Astrocyte (in vitro differentiated cells and primary cell): Measurements from ENCODE around the gene CEP128. TPM values are rescaled to one million over a fixed set of nuclear protein-coding genes. Genes with fewer than 3 reads are reported as not detected.
A peak's percentile ranks its signal among the peaks of the same experiment; 100 is the strongest.

Source experiments
- DNase-seq: peaks from one replicate; pipeline ENCODE4 v3.0.0-alpha.2; 2010; ENCODE audit warnings: low read depth
- FAIRE-seq: peaks from 2 replicates; lab custom pipeline; 2011; peaks lifted over from hg19 to GRCh38; lab: Jason Lieb, UNC
- H2AFZ ChIP-seq: 2 replicates; pipeline ENCODE4 v1.6.0; 2012; ENCODE audit warnings: low read depth, low read length, inconsistent platforms
- H3K27ac ChIP-seq: 2 replicates; pipeline ENCODE4 v1.5.1; 2011; ENCODE audit warnings: low read depth, low read length, inconsistent platforms
- H3K27me3 ChIP-seq: 2 replicates; pipeline ENCODE4 v1.6.0; 2011; ENCODE audit warnings: low read length, inconsistent platforms; ENCODE audit not compliant: insufficient read depth
- H3K36me3 ChIP-seq: 2 replicates; pipeline ENCODE4 v1.5.1; 2011; ENCODE audit warnings: low read length, inconsistent platforms; ENCODE audit not compliant: insufficient read depth
- H3K4me1 ChIP-seq: 2 replicates; pipeline ENCODE4 v1.5.1; 2011; ENCODE audit warnings: low read length, inconsistent platforms; ENCODE audit not compliant: insufficient read depth
- H3K4me2 ChIP-seq: 2 replicates; pipeline ENCODE4 v1.6.0; 2012; ENCODE audit warnings: low read length, inconsistent platforms
- H3K4me3 ChIP-seq: 2 replicates; pipeline ENCODE4 v1.5.1; 2011; ENCODE audit warnings: low read depth, mild to moderate bottlenecking, low read length, inconsistent platforms; ENCODE audit not compliant: insufficient read depth
- H3K79me2 ChIP-seq: 2 replicates; pipeline ENCODE4 v1.6.0; 2012; ENCODE audit warnings: mild to moderate bottlenecking, low read length, inconsistent platforms; ENCODE audit not compliant: insufficient read depth
- H3K9ac ChIP-seq: 2 replicates; pipeline ENCODE4 v1.6.0; 2012; ENCODE audit warnings: mild to moderate bottlenecking, low read length, inconsistent platforms
- H3K9me3 ChIP-seq: 2 replicates; pipeline ENCODE4 v1.5.1; 2012; ENCODE audit warnings: low read depth, mild to moderate bottlenecking, low read length, inconsistent platforms; ENCODE audit not compliant: insufficient read depth
- H4K20me1 ChIP-seq: 2 replicates; pipeline ENCODE4 v1.6.0; 2012; ENCODE audit warnings: low read length, inconsistent platforms; ENCODE audit not compliant: insufficient read depth
- H3K27ac Mint-ChIP-seq: one replicate; pipeline ENCODE4 v1.8.0; 2021; ENCODE audit warnings: mild to moderate bottlenecking, mixed read lengths; ENCODE audit not compliant: unreplicated experiment
- H3K27me3 Mint-ChIP-seq: one replicate; pipeline ENCODE4 v1.8.0; 2021; ENCODE audit warnings: low read depth, mixed read lengths; ENCODE audit not compliant: unreplicated experiment
- H3K36me3 Mint-ChIP-seq: one replicate; pipeline ENCODE4 v1.8.0; 2021; ENCODE audit warnings: low read depth, mixed read lengths; ENCODE audit not compliant: unreplicated experiment
- H3K4me1 Mint-ChIP-seq: one replicate; pipeline ENCODE4 v1.8.0; 2021; ENCODE audit warnings: low read depth, mixed read lengths; ENCODE audit not compliant: unreplicated experiment
- H3K4me3 Mint-ChIP-seq: one replicate; pipeline ENCODE4 v1.8.0; 2021; ENCODE audit warnings: mild to moderate bottlenecking, moderate library complexity, mixed read lengths; ENCODE audit not compliant: unreplicated experiment
- H3K9me3 Mint-ChIP-seq: one replicate; pipeline ENCODE4 v1.8.0; 2021; ENCODE audit warnings: mild to moderate bottlenecking, mixed read lengths; ENCODE audit not compliant: unreplicated experiment
- CTCF ChIP-seq: IDR thresholded peaks from 2 replicates; pipeline ENCODE4 v1.5.1; 2011; ENCODE audit warnings: low read depth, mild to moderate bottlenecking, inconsistent platforms, low read length, moderate library complexity; ENCODE audit not compliant: insufficient read depth
- EZH2 ChIP-seq: IDR thresholded peaks from 2 replicates; pipeline ENCODE4 v1.6.1; 2012; ENCODE audit warnings: mild to moderate bottlenecking, low read length, inconsistent platforms; ENCODE audit not compliant: insufficient read depth
- total RNA-seq: library from RNA; stranded (reverse); gene quantifications from 2 replicates; pipeline ENCODE4 v1.2.1, GENCODE V29; 2021

The CEP128 gene
- total RNA-seq, 1 donor from 2014 or later: 6.4 TPM

- Histone ChIP-seq H3K27me3 (no peaks in the 10 kb centered on the region), H3K27ac (no peak overlapping the region), H3K4me2 (no peak overlapping the region), H3K4me1 (peaks cover 10% of the 10 kb centered on the region), H3K9me3 (no peaks in the 10 kb centered on the region), H3K36me3 (no peaks in the 10 kb centered on the region), H2AFZ (no peak overlapping the region), H3K4me3 (no peak overlapping the region), H3K9ac (no peak overlapping the region), H3K79me2 (no peaks in the 10 kb centered on the region), H4K20me1 (no peaks in the 10 kb centered on the region)
- FAIRE-seq: peak; percentile 55
- Mint-ChIP-seq H3K4me1 (peaks cover 12% of the 10 kb centered on the region), H3K4me3 (no peak overlapping the region), H3K36me3 (no peaks in the 10 kb centered on the region), H3K27me3 (no peaks in the 10 kb centered on the region), H3K9me3 (peaks cover 2% of the 10 kb centered on the region), H3K27ac (no peak overlapping the region)
- peak; percentile 57 for DNase-seq
- TF ChIP-seq EZH2: no peak
- peak; percentile 71 for TF ChIP-seq CTCF
Measured at GRCh38 chr14:80587096-80587724, 354.3 kb downstream of the CEP128 start.

- TF ChIP-seq CTCF (no peak), EZH2 (no peak)
- Histone ChIP-seq H3K4me2 (no peak overlapping the region), H3K9ac (no peak overlapping the region), H3K9me3 (no peaks in the 10 kb centered on the region), H3K4me1 (peaks cover 10% of the 10 kb centered on the region), H3K27me3 (no peaks in the 10 kb centered on the region), H4K20me1 (no peaks in the 10 kb centered on the region), H3K27ac (peak overlapping the region; percentile 10), H3K79me2 (no peaks in the 10 kb centered on the region), H3K4me3 (no peak overlapping the region), H3K36me3 (no peaks in the 10 kb centered on the region), H2AFZ (no peak overlapping the region)
- peaks cover 1% of the 10 kb centered on the region for H3K9me3 Mint-ChIP-seq
- FAIRE-seq (no peak), DNase-seq (no peak)
- no peaks in the 10 kb centered on the region for H3K27me3 Mint-ChIP-seq
- H3K4me3 Mint-ChIP-seq: no peak overlapping the region
- H3K36me3 Mint-ChIP-seq: no peaks in the 10 kb centered on the region
- peaks cover 10% of the 10 kb centered on the region for H3K4me1 Mint-ChIP-seq
- no peak overlapping the region for H3K27ac Mint-ChIP-seq
Measured at GRCh38 chr14:80586131-80586530, 355.4 kb downstream of the CEP128 start.

GRCh38 chr14:80585506-80585835 lies 356.1 kb downstream of the CEP128 start:
- H3K9me3 ChIP-seq: no peaks in the 10 kb centered on the region
- Mint-ChIP-seq H3K27me3 (no peaks in the 10 kb centered on the region), H3K9me3 (no peaks in the 10 kb centered on the region), H3K36me3 (no peaks in the 10 kb centered on the region), H3K4me3 (no peak overlapping the region), H3K27ac (no peak overlapping the region), H3K4me1 (peaks cover 10% of the 10 kb centered on the region)
- H4K20me1 ChIP-seq: no peaks in the 10 kb centered on the region
- H3K4me1 ChIP-seq: peaks cover 10% of the 10 kb centered on the region
- no peak overlapping the region for H3K9ac ChIP-seq
- no peaks in the 10 kb centered on the region for H3K79me2 ChIP-seq
- peak overlapping the region; percentile 10 for H3K27ac ChIP-seq
- no peak overlapping the region for H2AFZ ChIP-seq
- FAIRE-seq (no peak), DNase-seq (no peak)
- H3K36me3 ChIP-seq: no peaks in the 10 kb centered on the region
- peak overlapping the region; percentile 3 for H3K4me2 ChIP-seq
- TF ChIP-seq EZH2 (no peak), CTCF (no peak)
- H3K4me3 ChIP-seq: no peak overlapping the region
- H3K27me3 ChIP-seq: no peaks in the 10 kb centered on the region
